Hematopoietic multipotent progenitor cell treated with erythropoietin and hydrocortisone succinate and interleukin-3 and kit ligand, for 4 days (in vitro differentiated cells): Measurements from ENCODE around the gene KDM4B.

Experiments used
- DNase-seq: peaks from one replicate; pipeline ENCODE4 v3.0.0-alpha.2; 2015

Gene KDM4B

DNA sequence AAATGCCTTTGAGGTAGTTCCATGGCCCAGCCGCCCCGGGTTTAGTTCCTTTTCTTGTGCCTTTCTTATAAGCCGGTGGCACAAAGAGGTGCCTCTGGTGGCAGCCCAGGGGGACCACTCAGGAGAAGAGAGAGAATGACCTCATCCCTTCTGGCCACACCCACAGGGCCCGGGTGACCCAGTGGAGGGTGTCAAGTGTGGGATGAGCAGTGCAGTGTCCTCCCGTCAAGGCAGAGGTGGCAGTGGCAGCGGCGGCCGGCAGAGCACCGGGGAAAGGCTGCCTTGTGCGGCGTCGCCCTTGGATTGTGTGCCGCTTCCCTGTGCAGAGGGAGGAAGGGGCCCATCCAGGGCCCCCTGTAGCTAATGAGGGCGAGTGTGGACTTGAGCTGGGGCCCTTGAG, 47.9 kb downstream of the KDM4B start:
- DNase-seq: peak; percentile 20

GRCh38 chr19:5017235-5017634, 48.3 kb downstream of the KDM4B start:
- DNase-seq: peak; percentile 28

DNA sequence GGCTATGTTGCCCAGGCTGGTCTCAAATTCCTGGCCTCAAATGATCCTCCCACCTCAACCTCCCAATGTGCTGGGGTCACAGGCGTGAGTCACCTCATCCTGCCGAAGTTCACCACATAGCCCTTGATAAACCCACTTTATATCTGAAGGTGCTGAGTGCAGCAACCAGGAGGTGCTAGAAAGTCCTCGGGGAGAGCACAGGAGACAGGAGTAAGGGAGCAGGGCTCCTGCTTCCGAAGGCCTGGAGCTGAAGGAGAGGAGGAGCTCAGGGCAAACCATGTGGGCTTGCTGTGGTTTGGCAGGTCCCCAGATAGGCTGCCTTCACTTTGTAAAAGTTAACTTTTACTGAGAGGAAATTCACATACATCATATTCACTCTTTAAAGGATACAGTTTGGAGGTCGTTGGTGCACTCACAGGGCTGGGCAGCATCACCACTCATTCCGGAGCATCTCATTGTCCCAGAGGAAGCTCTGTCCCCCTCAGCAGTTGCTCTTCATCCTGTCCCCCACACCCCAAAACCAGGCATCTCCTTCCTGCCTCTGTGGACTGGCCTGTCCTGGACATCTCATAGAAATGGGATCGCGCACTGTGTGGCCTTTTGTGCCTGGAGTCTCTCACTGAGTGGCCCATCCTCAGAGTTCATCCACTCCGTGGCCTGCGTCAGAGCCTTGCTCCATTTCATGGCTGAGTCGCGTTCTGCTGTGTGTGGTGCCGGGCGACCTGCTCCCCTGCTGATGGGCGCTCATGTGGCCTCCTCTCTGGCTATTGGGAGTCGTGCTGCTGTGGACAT, 49.5 kb downstream of the KDM4B start:
- peak; percentile 49 for DNase-seq

DNA sequence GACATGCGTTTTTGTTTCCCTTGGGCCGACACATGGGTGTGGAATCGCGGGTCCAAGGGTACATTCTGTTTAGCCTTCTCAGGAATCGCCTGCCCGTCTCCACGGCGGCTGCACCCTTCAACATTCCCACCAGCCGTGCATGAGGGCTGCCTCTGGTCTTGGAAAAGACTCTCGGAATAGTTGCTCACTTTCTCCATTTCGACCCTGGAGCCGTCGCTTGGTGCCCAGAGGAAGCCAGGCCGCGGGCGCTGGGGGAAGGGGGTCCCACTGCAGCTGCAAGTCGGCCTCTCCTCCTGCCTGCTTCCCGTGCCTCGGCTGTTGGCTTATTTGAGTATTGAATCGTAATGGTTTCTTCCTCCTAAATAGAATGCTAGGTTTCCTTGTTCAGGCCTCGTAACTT, 51.5 kb downstream of the KDM4B start:
- DNase-seq: no peak

DNA sequence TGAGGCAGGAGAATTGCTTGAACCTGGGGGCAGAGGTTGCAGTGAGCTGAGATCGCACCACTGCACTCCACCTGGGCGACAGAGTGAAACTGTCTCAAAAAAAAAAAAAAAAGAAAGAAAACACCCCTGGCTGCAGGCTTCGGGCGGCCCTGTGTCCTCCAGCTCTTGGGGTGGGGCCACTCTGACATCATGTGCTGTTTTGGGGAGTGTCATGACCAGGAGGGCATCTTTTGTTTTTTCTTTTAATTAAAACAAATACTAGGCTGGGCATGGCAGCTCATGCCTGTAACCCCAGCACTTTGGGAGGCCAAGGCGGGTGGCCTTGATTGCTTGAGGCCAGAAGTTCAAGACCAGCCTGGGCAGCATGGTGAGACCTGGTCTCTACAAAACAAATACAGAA, 52.1 kb downstream of the KDM4B start:
- DNase-seq: no peak

DNA sequence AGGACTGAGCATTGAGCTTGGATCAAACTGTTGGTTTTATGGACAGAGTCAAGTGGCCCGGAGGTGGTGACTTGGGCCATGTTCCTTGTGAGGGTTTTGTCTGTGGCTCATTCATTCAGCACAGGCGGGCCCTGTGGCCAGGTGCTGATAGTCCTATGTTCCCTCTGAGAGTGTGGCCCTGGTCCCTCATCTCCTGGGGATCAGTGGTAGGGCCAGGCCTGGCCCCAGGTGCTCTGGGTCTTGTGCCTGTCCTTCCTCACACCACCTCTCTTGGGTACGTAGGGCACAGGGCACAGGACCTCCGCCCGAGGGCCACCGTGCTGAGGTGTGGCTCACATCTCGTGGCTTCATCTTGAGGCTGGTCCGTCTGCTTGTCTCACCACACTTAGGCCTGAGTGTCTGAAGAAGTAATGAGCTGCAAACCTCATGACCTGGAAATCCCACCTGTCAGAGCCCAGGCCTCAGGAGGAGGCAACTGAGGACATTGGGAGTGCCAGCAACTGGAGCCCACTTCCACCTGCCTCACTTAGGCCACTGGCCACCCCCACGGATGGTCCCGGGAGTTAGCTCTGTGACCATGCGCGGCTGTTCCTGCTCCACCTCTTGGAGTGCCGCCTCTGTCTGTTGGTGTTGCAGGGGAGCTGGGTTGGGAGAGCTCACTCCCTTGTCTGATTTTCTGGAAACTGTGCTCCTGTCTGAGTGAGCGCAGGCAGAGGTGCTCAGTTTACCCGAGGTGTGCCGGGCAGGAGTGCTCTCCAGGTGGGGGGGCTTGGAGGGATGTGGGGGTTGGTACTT, 53.4 kb downstream of the KDM4B start:
- no peak for DNase-seq

DNA sequence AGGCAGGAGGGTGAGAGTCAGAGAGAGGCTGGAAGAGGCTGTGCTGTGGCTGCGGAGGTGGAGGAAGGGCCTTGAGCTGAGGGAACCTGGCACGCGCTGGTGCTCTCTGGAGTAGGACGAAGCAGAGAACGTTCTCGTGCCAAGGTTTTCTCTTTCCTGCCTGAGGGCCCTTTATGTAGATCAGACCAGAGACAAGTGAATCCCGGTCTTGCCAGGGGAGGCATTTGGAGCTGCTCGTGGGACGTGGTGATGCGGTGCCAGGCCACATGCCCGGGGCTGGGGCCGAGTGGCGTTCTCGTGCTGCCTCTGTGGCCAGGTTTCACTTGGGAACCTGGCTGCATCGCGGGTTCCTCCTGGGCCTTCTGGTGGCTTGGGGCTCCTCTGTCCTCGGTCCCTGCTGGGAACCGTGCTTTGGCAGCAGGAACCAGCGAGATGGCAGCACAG, 54.2 kb downstream of the KDM4B start:
- no peak for DNase-seq

DNA sequence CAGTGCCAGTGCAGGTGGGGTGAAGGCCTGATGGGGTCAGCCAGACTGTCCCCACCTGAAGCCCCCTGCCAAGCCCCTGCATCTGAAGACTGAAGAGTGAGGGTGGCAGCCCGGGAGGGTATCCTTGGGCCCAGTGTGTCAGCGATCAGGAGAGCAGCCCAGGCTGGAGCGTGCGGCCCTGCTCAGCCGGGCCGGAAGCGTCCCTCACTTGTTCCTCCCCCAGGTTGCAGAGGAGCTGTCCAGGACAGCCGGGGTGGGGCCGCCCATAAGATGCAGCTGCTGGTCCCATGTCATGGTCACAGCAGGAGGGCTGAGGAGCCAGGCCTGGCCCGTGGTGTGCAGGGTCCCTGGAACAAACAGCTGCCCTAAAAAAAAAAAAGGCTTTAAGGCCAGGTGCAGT, 55.4 kb downstream of the KDM4B start:
- DNase-seq: no peak

DNA sequence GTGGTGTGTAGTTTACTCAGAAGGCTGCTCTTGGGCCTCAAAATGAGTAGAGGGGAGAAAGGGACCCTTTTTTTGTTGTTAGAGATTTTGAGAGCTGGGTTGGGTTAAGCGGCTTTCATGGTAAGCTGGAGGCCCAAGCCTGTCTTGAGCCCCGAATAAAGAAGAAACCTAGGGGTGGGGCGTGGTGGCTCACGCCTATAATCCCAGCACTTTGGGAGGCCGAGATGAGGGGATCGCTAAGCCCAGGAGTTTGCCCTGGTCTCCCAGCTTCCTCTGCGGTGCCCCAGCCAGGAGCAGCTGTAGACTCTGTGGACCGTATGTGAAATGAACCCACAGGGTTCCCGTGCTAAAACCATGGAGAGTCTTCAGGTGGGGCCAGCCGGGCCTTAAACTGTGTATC, 56.1 kb downstream of the KDM4B start:
- DNase-seq: no peak

DNA sequence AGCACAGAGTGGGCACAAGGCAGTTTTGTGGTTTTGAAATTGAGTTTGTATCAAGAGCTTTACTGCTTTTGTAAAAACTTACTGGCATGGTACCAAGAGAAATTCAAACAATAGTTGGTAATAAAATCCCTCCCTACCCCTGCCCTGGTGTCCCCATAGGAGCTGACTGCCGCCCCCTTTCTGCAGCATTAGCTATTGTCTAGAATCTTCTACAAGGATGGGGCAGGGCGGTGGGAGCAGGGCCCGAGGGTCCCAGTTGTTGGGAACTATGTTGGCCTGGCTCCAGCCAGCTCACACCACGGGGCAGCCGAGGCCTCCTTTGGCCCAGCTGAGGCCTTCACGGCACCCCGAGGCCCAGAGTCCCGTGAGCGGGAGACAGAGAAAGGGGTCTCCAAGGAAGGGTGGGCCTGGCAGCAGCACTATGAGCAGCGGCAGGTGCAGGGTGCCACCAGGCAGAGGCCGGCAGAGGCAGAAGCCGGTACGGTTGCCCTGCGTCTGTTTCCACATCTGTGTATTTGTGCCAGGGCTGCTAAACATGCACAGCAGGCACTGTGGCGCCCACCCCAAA, 57.9 kb downstream of the KDM4B start:
- no peak for DNase-seq

DNA sequence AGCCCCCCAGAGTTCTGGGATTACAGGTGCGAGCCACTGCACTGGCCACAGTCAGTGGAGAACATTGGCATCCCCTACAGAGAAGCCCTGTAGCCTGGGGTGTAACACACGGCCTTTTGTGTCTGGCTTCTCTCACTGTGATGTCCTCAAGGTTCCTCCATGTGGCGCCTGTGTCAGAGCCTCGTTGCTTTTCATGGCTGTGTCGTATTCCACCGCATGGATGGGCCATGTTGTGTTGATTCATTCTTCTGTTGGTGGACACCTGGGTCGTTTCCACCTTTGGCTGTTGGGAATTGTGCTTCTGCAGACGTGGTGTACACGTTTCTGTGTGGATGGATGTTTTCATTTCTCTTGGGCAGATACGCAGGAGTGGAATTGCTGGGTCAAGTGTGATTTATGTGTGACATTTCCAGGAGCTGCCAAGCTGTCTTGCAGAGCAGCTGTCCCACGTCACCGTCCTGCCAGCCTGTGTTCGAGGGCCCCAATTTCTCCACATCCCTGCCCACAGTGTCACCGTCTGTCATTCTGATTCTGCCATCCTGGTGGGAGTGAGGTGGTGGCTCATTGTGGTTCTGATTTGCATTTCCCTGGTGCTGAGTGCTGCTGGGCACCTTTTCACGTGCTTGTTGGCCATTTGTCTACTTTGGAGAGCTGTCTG, 59.4 kb downstream of the KDM4B start:
- DNase-seq: no peak

DNA sequence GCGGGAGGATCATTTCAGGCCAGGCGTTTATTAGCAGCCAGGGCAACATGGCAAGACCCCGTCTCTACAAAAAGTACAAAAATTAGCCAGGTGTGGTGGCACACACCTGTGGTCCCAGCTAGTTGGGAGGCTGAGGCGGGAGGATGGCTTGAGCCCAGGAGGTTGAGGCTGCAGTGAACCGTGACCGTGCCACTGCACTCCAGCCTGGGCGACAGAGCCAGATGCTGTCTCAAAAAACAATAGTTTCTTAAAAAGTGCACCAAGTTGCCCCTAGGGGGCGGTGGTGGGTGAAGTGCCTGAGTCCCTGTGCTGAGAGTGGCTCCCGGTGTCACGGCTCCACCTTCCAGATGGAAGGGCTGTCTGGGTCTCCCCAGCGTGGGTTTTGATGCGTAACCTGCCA, 60.7 kb downstream of the KDM4B start:
- DNase-seq: peak; percentile 85

GRCh38 chr19:5030136-5030820, 61.4 kb downstream of the KDM4B start:
- DNase-seq: no peak

DNA sequence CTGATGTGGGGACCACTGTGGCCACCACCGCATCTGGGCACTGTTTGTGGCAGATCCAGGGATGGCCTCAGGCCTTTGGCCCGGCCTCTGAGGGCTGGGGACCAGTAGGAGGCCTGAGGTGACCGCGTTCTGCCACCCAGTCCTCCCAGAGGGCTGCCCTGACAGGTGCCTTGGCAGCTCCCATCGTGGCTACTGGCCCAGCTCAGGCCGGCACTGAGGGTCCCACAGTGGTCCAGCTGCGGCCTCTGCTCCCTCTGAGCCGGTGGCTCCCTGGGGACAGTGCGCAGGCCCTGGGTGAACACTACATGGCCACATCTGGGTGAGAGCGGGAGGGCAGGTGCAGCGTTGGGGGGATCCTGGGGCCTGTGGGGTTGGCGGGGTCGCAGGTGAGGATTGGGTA, 61.9 kb downstream of the KDM4B start:
- no peak for DNase-seq

- DNase-seq: peak; percentile 90
These were observed 62.6 kb downstream of the KDM4B start for GRCh38 chr19:5031231-5032100.

DNA sequence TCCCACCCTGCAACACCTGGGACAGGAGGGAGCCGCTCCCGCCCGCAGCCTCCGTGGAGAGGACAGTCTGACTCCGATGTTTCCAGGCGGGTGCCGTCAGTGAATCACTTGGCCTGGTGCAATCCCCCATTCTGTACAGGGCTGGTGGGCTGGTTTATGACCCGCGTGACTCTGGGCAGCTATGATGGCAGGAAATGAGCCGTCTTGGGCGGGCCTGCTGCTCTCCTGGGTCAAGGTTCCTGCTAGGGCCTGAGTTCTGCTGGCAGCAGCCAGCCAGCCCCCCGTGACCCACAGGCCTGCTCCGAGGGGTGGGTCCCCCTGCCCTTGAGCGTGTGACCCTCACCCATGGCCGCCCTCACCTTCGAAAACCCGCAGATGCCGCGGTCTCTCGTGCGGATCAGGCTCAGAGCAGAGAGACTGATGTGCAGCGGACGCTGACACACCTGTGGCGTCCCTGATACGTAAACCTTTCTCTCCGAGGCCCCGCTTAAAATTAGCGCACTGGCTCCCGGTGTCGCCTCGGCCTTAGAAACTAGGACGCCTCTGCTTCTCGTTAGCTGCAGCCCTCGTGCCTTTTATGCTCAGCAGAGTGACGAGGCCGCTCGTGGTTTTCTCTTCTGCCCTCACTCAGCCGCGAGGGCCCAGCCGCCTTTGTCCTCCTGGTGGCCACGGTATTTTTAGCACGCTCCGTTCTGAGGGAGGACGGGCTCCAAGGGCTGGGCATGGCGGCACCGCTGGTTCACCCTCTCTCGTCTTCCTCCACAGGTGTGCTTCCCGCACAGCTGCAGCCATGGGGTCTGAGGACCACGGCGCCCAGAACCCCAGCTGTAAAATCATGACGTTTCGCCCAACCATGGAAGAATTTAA, 63.4 kb downstream of the KDM4B start:
- peak; percentile 57 for DNase-seq

- no peak for DNase-seq
These were observed 66.3 kb downstream of the KDM4B start for GRCh38 chr19:5035105-5035761.

DNA sequence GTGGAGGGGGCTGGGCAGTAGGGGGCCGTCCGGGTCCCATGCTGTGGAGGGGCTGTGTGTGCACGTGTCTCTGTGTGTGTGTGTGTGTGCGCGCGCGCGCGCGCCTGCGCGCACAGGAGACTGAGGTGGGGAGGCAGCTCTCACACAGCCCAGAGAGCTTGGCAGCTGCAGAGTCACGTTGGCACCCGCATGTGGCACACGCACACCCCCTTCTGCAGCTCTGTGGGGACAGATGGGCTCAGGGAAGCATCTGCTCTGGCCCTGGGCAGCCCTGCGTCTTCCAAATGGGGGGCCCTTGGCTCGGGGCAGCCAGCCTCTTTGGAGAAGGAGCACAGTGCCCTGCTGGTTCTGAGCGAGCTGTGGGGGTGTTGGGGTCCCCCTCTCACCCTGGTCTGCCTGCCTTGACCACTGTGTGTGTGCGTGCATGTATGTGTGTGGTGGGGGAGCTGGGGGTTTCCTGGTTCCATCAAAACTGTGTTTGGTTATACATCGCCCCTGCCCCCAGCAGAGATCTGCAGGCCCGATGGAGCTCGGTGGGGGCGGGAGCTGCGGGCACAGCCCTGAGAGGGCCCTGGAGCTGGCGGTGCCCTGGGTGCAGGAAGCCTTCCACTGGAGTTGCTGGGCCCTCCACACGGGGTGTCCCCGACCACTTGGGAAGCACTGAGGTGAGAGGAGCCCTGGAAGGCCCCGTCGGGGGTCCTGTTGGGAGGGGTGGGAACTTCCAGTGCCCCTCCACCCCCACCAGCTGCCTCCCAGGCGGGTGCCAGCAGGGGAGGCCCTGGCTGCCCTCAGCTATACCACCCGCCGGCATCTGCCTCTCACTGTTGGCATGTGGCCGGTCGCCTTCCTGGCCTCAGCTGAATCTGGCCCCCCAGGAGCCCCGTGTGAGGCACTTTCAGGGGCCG, 67.1 kb downstream of the KDM4B start:
- no peak for DNase-seq
